Measurements from ENCODE around the gene SERPIND1. TPM values are rescaled to one million over a fixed set of nuclear protein-coding genes. Genes with fewer than 3 reads are reported as not detected.
A peak's percentile ranks its signal among the peaks of the same experiment; 100 is the strongest.

The SERPIND1 gene
- total RNA-seq, 2 donors from 2014 or later: 1.5 to 4.1 TPM

GRCh38 chr22:20740222-20740951 lies 33.5 kb upstream of the SERPIND1 start:
- no peaks in the 10 kb centered on the region for H3K27me3 ChIP-seq
- H3K4me1 ChIP-seq: no peaks in the 10 kb centered on the region
- no peak for DNase-seq (ENCODE audit: low spot score)
- H3K4me3 ChIP-seq: no peak overlapping the region
- H3K9me3 ChIP-seq: no peaks in the 10 kb centered on the region
- no peak for TF ChIP-seq CTCF (IDR thresholded peaks at IDR 0.05)
- H3K36me3 ChIP-seq: peaks cover 35% of the 10 kb centered on the region
- H3K27ac ChIP-seq: no peak overlapping the region

- Histone ChIP-seq H3K27ac (no peak overlapping the region), H3K4me3 (no peak overlapping the region), H3K9me3 (no peaks in the 10 kb centered on the region), H3K36me3 (peaks cover 35% of the 10 kb centered on the region), H3K4me1 (no peaks in the 10 kb centered on the region), H3K27me3 (no peaks in the 10 kb centered on the region)
- TF ChIP-seq CTCF (IDR thresholded peaks at IDR 0.05): no peak
- DNase-seq (ENCODE audit: low spot score): no peak
These were observed 32.8 kb upstream of the SERPIND1 start for GRCh38 chr22:20741008-20741633.

- Histone ChIP-seq H3K27ac (no peak overlapping the region), H3K9me3 (no peaks in the 10 kb centered on the region), H3K27me3 (no peaks in the 10 kb centered on the region), H3K4me1 (no peaks in the 10 kb centered on the region), H3K36me3 (peaks cover 39% of the 10 kb centered on the region), H3K4me3 (no peak overlapping the region)
- peak; percentile 33 to 60 for TF ChIP-seq CTCF (IDR thresholded peaks at IDR 0.05)
- DNase-seq (ENCODE audit: low spot score): no peak
These were observed 32.0 kb upstream of the SERPIND1 start for GRCh38 chr22:20741634-20742581.

- Histone ChIP-seq H3K36me3 (peaks cover 46% of the 10 kb centered on the region), H3K4me3 (no peak overlapping the region), H3K27ac (no peak overlapping the region), H3K9me3 (no peaks in the 10 kb centered on the region), H3K27me3 (no peaks in the 10 kb centered on the region), H3K4me1 (no peaks in the 10 kb centered on the region)
- TF ChIP-seq CTCF (IDR thresholded peaks at IDR 0.05): no peak
- DNase-seq (ENCODE audit: low spot score): no peak
These were observed 31.1 kb upstream of the SERPIND1 start for GRCh38 chr22:20742764-20743163.

DNA sequence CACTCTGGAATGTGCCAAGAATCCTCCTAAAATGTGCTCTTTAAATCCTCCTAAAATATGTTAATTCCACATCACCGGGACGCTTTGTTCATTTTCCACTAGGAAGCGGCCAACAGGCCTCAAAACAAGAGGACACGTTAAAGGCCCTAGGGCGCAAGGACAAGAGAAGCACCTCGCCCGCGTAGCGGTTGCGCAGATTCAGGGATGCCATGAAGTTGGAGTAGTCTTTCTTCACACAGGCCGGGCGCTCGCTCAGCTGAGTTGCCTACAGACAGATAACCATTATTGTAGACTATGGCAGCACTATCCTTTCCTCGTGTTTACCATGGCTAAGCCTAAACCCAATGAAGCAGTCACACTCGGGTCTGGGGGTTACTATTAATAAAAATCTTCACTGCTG lies 29.5 kb upstream of the SERPIND1 start:
- no peak for DNase-seq (ENCODE audit: low spot score)
- Histone ChIP-seq H3K4me3 (no peak overlapping the region), H3K27ac (no peak overlapping the region), H3K27me3 (no peaks in the 10 kb centered on the region), H3K36me3 (peaks cover 51% of the 10 kb centered on the region), H3K4me1 (peaks cover 0 to 8% of the 10 kb centered on the region in 2 donors), H3K9me3 (no peaks in the 10 kb centered on the region)
- no peak for TF ChIP-seq CTCF (IDR thresholded peaks at IDR 0.05)

Measured in right atrium auricular region (tissue), 2 donors.